Caco-2 (cell line): ENCODE data around the gene PCBP4. TPM values are rescaled to one million over a fixed set of nuclear protein-coding genes. Genes with fewer than 3 reads are reported as not detected.

ENCODE experiments used
- BruUV-seq: library from RNA; stranded (reverse); fragments of 400-500 nt; replicated peaks from 2 replicates; lab custom pipeline; 2021; lab: Mats Ljungman, UMichigan
- CTCF ChIA-PET: fragments of 300-600 bp; sonication (Branson Sonifier 250); formaldehyde crosslinking; loops from one replicate; lab custom pipeline; 2022; ENCODE audit warnings: antibody characterized with exemption; lab: Charles Lee
- POLR2A ChIA-PET: fragments of 300-600 bp; sonication (Branson Sonifier 250); formaldehyde crosslinking; loops from one replicate; lab custom pipeline; 2022; ENCODE audit warnings: antibody characterized with exemption; lab: Charles Lee
- DNase-seq, 2 experiments: peaks; one replicate each; pipeline versions ENCODE4 v3.0.0 to v3.0.0-alpha.2; 2020 to 2022
- H3K27me3 ChIP-seq: replicated peaks from 2 replicates; pipeline ENCODE4 v1.6.0; 2011; ENCODE audit warnings: low read length; ENCODE audit not compliant: control insufficient read depth, insufficient read depth
- H3K36me3 ChIP-seq: 2 replicates; pipeline ENCODE4 v1.5.1; 2011; ENCODE audit warnings: low read length; ENCODE audit not compliant: control insufficient read depth, insufficient read depth
- H3K4me1 ChIP-seq: fragments of 250-450 bp; sonication (Bioruptor Pico); 2 replicates; pipeline ENCODE4 v1.5.1; 2020; ENCODE audit warnings: mild to moderate bottlenecking
- H3K4me3 ChIP-seq: 2 replicates; pipeline ENCODE4 v1.5.1; 2011; ENCODE audit warnings: low read depth, mild to moderate bottlenecking, control low read depth, low read length
- H3K9me3 ChIP-seq: fragments of 250-450 bp; sonication (Bioruptor Pico); 2 replicates; pipeline ENCODE4 v1.5.1; 2020; ENCODE audit warnings: mild to moderate bottlenecking, moderate library complexity
- H3K27ac Mint-ChIP-seq: one replicate; pipeline ENCODE4 v1.8.0; 2022; ENCODE audit warnings: mixed read lengths; ENCODE audit not compliant: unreplicated experiment
- H3K27me3 Mint-ChIP-seq: one replicate; pipeline ENCODE4 v1.8.0; 2022; ENCODE audit warnings: mixed read lengths; ENCODE audit not compliant: insufficient read depth, unreplicated experiment
- H3K36me3 Mint-ChIP-seq: one replicate; pipeline ENCODE4 v1.8.0; 2022; ENCODE audit warnings: mild to moderate bottlenecking, mixed read lengths; ENCODE audit not compliant: insufficient read depth, unreplicated experiment
- H3K4me1 Mint-ChIP-seq: one replicate; pipeline ENCODE4 v1.8.0; 2022; ENCODE audit warnings: low read depth, mixed read lengths; ENCODE audit not compliant: unreplicated experiment
- H3K4me3 Mint-ChIP-seq: one replicate; pipeline ENCODE4 v1.8.0; 2022; ENCODE audit warnings: mild to moderate bottlenecking, moderate library complexity, mixed read lengths; ENCODE audit not compliant: unreplicated experiment
- H3K9me3 Mint-ChIP-seq: one replicate; pipeline ENCODE4 v1.8.0; 2022; ENCODE audit warnings: mixed read lengths; ENCODE audit not compliant: unreplicated experiment
- intact Hi-C: fragments of 100-400 bp; cut with micrococcal nuclease; formaldehyde crosslinking; loops from one replicate; pipeline ENCODE4 v1.10.0; 2022; ENCODE audit not compliant: unreplicated experiment
- total RNA-seq: library from RNA; stranded (reverse); gene quantifications from 2 replicates; pipeline ENCODE4 v1.2.3, GENCODE V29; 2022
- TF ChIP-seq, protein P1 (sequence below), 2 experiments: fragments of 200-600 bp in 1 of 2; IDR thresholded peaks; 1 replicate in 1 of 2; 2 replicates in 1 of 2; pipeline versions ENCODE4 v1.5.1 to v1.8.0; 2011 to 2022; ENCODE audit warnings: antibody characterized with exemption in 1 of 2, control low read depth in 1 of 2, inconsistent platforms in 1 of 2, low read depth in 1 of 2, low read length in 1 of 2, mild to moderate bottlenecking in 1 of 2, moderate library complexity in 1 of 2; ENCODE audit not compliant: insufficient read depth in 1 of 2, severe bottlenecking in 1 of 2, unreplicated experiment in 1 of 2

PCBP4 gene
- total RNA-seq, 1 experiment from 2014 or later = 46.5 TPM

DNA sequence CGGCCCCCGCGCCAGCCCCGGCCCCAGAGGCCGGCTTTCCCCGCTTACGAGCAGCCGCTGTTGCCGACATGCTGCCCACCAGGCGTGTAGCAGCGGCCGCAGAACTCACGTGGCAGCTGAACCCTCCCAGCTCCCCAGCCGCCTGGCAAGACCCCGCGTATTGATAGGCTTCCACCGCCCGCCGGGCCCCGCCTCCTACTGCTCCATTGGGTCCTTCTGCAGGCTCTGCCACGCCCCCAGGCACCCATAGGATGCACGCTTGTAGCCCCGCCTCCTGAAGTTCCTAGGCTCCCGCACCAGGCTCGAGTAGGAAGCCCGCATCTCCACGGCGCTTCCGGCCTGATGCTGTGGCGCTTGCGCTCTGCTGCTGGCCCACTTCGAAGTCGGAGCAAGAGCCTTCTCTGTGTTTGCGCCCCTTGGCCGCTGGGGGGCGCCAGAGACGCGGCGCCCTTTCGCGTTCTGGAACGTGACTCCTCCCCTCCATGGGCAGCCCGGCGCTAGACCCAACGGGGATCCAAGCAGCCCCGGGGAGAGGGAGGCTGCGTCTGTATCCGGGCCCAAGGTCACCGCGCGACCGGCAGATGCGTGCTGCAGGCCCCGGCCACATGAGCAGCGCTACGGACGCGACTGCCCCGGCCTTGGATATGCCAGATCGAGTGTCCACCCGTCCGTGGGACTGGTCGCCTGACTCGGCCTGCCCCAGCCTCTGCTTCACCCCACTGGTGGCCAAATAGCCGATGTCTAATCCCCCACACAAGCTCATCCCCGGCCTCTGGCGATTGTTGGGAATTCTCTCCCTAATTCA is 25.3 kb downstream of the PCBP4 start, which contains the start of the genes PARP3 and RRP9:
Gene PARP3 (plus strand): TSS at position 566 of the 805 bp plus-strand sequence. CDS start 993 bp downstream, outside the sequence.
Gene RRP9 (minus strand): TSS at position 107 of the 805 bp plus-strand sequence. CDS start 37 bp downstream, at position 70.
- Mint-ChIP-seq H3K36me3 (peaks cover 26% of the 10 kb centered on the region), H3K9me3 (no peaks in the 10 kb centered on the region), H3K4me1 (peaks cover 7% of the 10 kb centered on the region), H3K27me3 (no peaks in the 10 kb centered on the region), H3K27ac (peak within 1 kb of the TSS; percentile 6), H3K4me3 (peak within 1 kb of the TSS; percentile 63)
- peak; percentile 99 to 100 for DNase-seq
- no TSS peak for BruUV-seq
- TF ChIP-seq, protein P1, sequence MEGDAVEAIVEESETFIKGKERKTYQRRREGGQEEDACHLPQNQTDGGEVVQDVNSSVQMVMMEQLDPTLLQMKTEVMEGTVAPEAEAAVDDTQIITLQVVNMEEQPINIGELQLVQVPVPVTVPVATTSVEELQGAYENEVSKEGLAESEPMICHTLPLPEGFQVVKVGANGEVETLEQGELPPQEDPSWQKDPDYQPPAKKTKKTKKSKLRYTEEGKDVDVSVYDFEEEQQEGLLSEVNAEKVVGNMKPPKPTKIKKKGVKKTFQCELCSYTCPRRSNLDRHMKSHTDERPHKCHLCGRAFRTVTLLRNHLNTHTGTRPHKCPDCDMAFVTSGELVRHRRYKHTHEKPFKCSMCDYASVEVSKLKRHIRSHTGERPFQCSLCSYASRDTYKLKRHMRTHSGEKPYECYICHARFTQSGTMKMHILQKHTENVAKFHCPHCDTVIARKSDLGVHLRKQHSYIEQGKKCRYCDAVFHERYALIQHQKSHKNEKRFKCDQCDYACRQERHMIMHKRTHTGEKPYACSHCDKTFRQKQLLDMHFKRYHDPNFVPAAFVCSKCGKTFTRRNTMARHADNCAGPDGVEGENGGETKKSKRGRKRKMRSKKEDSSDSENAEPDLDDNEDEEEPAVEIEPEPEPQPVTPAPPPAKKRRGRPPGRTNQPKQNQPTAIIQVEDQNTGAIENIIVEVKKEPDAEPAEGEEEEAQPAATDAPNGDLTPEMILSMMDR (IDR thresholded peaks at IDR 0.05; ENCODE audit: insufficient read depth in 1 of 2, low read depth in 1 of 2, low read length in 1 of 2, severe bottlenecking in 1 of 2, unreplicated experiment in 1 of 2) = peak; percentile 95
- Histone ChIP-seq H3K4me1 (peaks cover 13% of the 10 kb centered on the region), H3K27me3 (no peaks in the 10 kb centered on the region), H3K9me3 (no peaks in the 10 kb centered on the region), H3K36me3 (no peaks in the 10 kb centered on the region; the same call in 1 of the 2 replicates), H3K4me3 (peak within 1 kb of the TSS; percentile 49)
- ChIA-PET POLR2A (interaction anchor here (0.6 to 2.2 kb wide), 4 partner anchors 32 to 54 kb away, joined by 6 to 15 read pairs (median 10); partner anchors contain the start of genes ABHD14A, ABHD14B, ACY1 and RPL29), CTCF (interaction anchor here (0.5 to 2.7 kb wide), 24 partner anchors 21 to 1315 kb away, joined by 3 to 41 read pairs (median 4); partner anchors contain the start of genes ABHD14A, ABHD14B, ACY1 and DCAF1)
- intact Hi-C loops = loop anchor here (1.0 to 2.0 kb wide), 5 partner anchors 25 to 202 kb away; partner anchors contain the start of genes ABHD14B and PCBP4

DNA sequence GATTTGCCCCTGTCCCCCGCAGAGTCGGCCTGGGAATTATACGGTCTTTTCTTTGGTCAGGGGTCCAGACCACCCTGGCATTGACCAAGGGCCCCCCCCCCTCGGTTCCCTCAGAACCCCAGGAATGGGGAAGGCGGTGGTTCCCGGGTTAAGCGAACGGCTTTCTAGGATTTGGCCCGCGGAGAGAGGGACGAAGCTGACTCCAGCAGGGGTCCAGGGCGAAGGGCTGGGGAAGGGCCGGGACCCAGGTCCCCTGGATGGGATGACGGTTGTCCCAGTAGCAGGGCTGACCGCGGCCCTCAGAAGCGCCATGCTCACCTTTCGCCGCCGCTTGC is 25.8 kb downstream of the PCBP4 start:
- Mint-ChIP-seq H3K27ac (peak overlapping the region; percentile 6), H3K36me3 (peaks cover 30% of the 10 kb centered on the region), H3K4me3 (peak overlapping the region; percentile 63), H3K4me1 (peaks cover 7% of the 10 kb centered on the region), H3K9me3 (no peaks in the 10 kb centered on the region), H3K27me3 (no peaks in the 10 kb centered on the region)
- Histone ChIP-seq H3K4me1 (peaks cover 13% of the 10 kb centered on the region), H3K27me3 (no peaks in the 10 kb centered on the region), H3K4me3 (peak overlapping the region; percentile 49), H3K9me3 (no peaks in the 10 kb centered on the region), H3K36me3 (no peaks in the 10 kb centered on the region; the same call in 1 of the 2 replicates)
- CTCF ChIA-PET = interaction anchor here (0.6 to 2.7 kb wide), 22 partner anchors 22 to 442 kb away, joined by 3 to 41 read pairs (median 4); partner anchors contain the start of genes ABHD14A, ABHD14B, ACY1 and DCAF1
- no peak for DNase-seq
- intact Hi-C loops = no loop called here
- no TSS peak for BruUV-seq
- POLR2A ChIA-PET = interaction anchor here (1.1 to 2.2 kb wide), 3 partner anchors 33 to 54 kb away, joined by 6 to 15 read pairs (median 10); partner anchors contain the start of genes ABHD14A, ABHD14B, ACY1 and RPL29
- TF ChIP-seq, protein P1 (IDR thresholded peaks at IDR 0.05; ENCODE audit: insufficient read depth in 1 of 2, low read depth in 1 of 2, low read length in 1 of 2, severe bottlenecking in 1 of 2, unreplicated experiment in 1 of 2) = no peak
